GM23338 (cell line): Measurements from ENCODE around the gene BCAP31. TPM values are rescaled to one million over a fixed set of nuclear protein-coding genes. Genes with fewer than 3 reads are reported as not detected.

Source experiments
- ATAC-seq: fragments of 200-7000 bp; cut with Tn5 transposase; 3 replicates; pipeline ENCODE4 v1.9.1; 2020
- DNase-seq: peaks from one replicate; pipeline ENCODE4 v3.0.0-alpha.2; 2015; ENCODE audit warnings: low spot score
- H2AFZ ChIP-seq: fragments of 200-600 bp; sonication (generic); 2 replicates; pipeline ENCODE4 v1.8.0; 2016; ENCODE audit warnings: antibody characterized with exemption, mild to moderate bottlenecking, moderate library complexity
- H3F3A ChIP-seq: fragments of 200-600 bp; sonication (generic); replicated peaks from 2 replicates; pipeline ENCODE4 v1.8.0; 2017; ENCODE audit warnings: antibody characterized with exemption, mixed run types, low read depth
- H3K27ac ChIP-seq: fragments of 200-600 bp; sonication (generic); 2 replicates; pipeline ENCODE4 v1.6.1; 2016; ENCODE audit warnings: low read depth
- H3K27me3 ChIP-seq: fragments of 200-600 bp; sonication (generic); 2 replicates; pipeline ENCODE4 v1.8.0; 2016; ENCODE audit warnings: mild to moderate bottlenecking, mixed run types, moderate library complexity; ENCODE audit not compliant: insufficient read depth
- H3K36me3 ChIP-seq: fragments of 200-600 bp; sonication (generic); 2 replicates; pipeline ENCODE4 v1.8.0; 2016; ENCODE audit warnings: mild to moderate bottlenecking; ENCODE audit not compliant: insufficient read depth
- H3K4me1 ChIP-seq: fragments of 200-600 bp; sonication (generic); 2 replicates; pipeline ENCODE4 v1.8.0; 2016; ENCODE audit warnings: mild to moderate bottlenecking, moderate library complexity; ENCODE audit not compliant: insufficient read depth
- H3K4me2 ChIP-seq: fragments of 200-600 bp; sonication (generic); 2 replicates; pipeline ENCODE4 v1.7.1; 2017; ENCODE audit warnings: mixed run types
- H3K4me3 ChIP-seq: fragments of 200-600 bp; sonication (generic); 2 replicates; pipeline ENCODE4 v1.6.1; 2016; ENCODE audit warnings: mixed run types
- H3K79me2 ChIP-seq: fragments of 200-600 bp; sonication (generic); replicated peaks from 2 replicates; pipeline ENCODE4 v1.8.0; 2017; ENCODE audit warnings: mild to moderate bottlenecking; ENCODE audit not compliant: insufficient read depth
- H3K9me2 ChIP-seq: fragments of 200-600 bp; sonication (generic); 2 replicates; pipeline ENCODE4 v1.8.0; 2017; ENCODE audit not compliant: insufficient read depth
- H4K20me1 ChIP-seq: fragments of 200-600 bp; sonication (generic); replicated peaks from 2 replicates; pipeline ENCODE4 v1.8.0; 2017; ENCODE audit warnings: mild to moderate bottlenecking; ENCODE audit not compliant: insufficient read depth
- H3K27ac Mint-ChIP-seq: 2 replicates; pipeline ENCODE4 v1.8.0; 2020; ENCODE audit warnings: inconsistent platforms, mild to moderate bottlenecking, moderate library complexity, mixed read lengths
- H3K27me3 Mint-ChIP-seq: 3 replicates; pipeline ENCODE4 v1.8.0; 2022; ENCODE audit warnings: low read depth, mild to moderate bottlenecking, moderate library complexity, mixed read lengths, inconsistent platforms; ENCODE audit not compliant: insufficient read depth, poor library complexity
- H3K36me3 Mint-ChIP-seq: 3 replicates; pipeline ENCODE4 v1.8.0; 2021; ENCODE audit warnings: low read depth, mild to moderate bottlenecking, inconsistent platforms, moderate library complexity, mixed read lengths
- H3K4me1 Mint-ChIP-seq: 3 replicates; pipeline ENCODE4 v1.8.0; 2020; ENCODE audit warnings: mild to moderate bottlenecking, inconsistent platforms, mixed read lengths
- H3K4me3 Mint-ChIP-seq: 3 replicates; pipeline ENCODE4 v1.8.0; 2021; ENCODE audit warnings: moderate library complexity, mild to moderate bottlenecking, inconsistent platforms, mixed read lengths
- H3K9me3 Mint-ChIP-seq: 3 replicates; pipeline ENCODE4 v1.8.0; 2020; ENCODE audit warnings: moderate library complexity, mild to moderate bottlenecking, inconsistent platforms, mixed read lengths
- CREB1 ChIP-seq: fragments of 250-450 bp; sonication (Bioruptor Pico); IDR thresholded peaks from 2 replicates; pipeline ENCODE4 v1.5.0; 2020; ENCODE audit warnings: low read depth, mild to moderate bottlenecking, moderate library complexity
- EZH2 ChIP-seq: fragments of 200-600 bp; sonication (generic); IDR thresholded peaks from one replicate; pipeline ENCODE4 v1.8.0; 2017; ENCODE audit warnings: antibody characterized with exemption, mild to moderate bottlenecking, low read depth; ENCODE audit not compliant: unreplicated experiment
- EZH2phosphoT487 ChIP-seq: fragments of 200-600 bp; sonication (generic); IDR thresholded peaks from one replicate; pipeline ENCODE4 v1.8.1; 2018; ENCODE audit warnings: antibody characterized with exemption; ENCODE audit not compliant: unreplicated experiment
- JUNB ChIP-seq: IDR thresholded peaks from one replicate; pipeline ENCODE4 v1.6.1; 2016; ENCODE audit warnings: antibody characterized with exemption; ENCODE audit not compliant: unreplicated experiment
- NANOG ChIP-seq: IDR thresholded peaks from 2 replicates; pipeline ENCODE4 v1.6.1; 2016; ENCODE audit warnings: antibody characterized with exemption, borderline replicate concordance
- POLR2AphosphoS5 ChIP-seq: IDR thresholded peaks from 2 replicates; pipeline ENCODE4 v1.6.1; 2016; ENCODE audit warnings: antibody characterized with exemption, low read depth
- STAT1 ChIP-seq: IDR thresholded peaks from one replicate; pipeline ENCODE4 v1.6.1; 2016; ENCODE audit warnings: antibody characterized with exemption; ENCODE audit not compliant: unreplicated experiment
- ZNF114 ChIP-seq: fragments of 250-450 bp; sonication (Bioruptor Pico); IDR thresholded peaks from 2 replicates; pipeline ENCODE4 v1.5.0; 2020; ENCODE audit warnings: mild to moderate bottlenecking, moderate library complexity
- ZNF331 ChIP-seq: fragments of 250-450 bp; sonication (Bioruptor Pico); IDR thresholded peaks from 2 replicates; pipeline ENCODE4 v1.5.0; 2020; ENCODE audit warnings: low read depth, mild to moderate bottlenecking, moderate library complexity
- polyA plus RNA-seq: library from polyadenylated mRNA; unstranded; fragments of >200 nt; fragmentation: Nextera tagmentation; extraction: Ambion mirVana; gene quantifications from 2 replicates; pipeline ENCODE4 v1.2.1, GENCODE V29; 2016
- total RNA-seq: library from RNA; depleted of rRNA; stranded (reverse); fragments of >200 nt; shearing (Covaris generic); gene quantifications from 2 replicates; pipeline ENCODE4 v1.2.3, GENCODE V29; 2014
- TF ChIP-seq, protein P1 (sequence below), 2 experiments: fragments of 200-600 bp in 1 of 2; sonication (generic) in 1 of 2; conservative IDR thresholded peaks; 2 replicates each; pipeline versions ENCODE4 v1.5.1 to v1.6.1; 2016 to 2017; ENCODE audit warnings: antibody characterized with exemption in 2 of 2, low read depth in 2 of 2, mild to moderate bottlenecking in 2 of 2, moderate library complexity in 1 of 2
- TF ChIP-seq, protein P2 (sequence below): fragments of 250-450 bp; sonication (Bioruptor Pico); IDR thresholded peaks from 2 replicates; pipeline ENCODE4 v1.5.0; 2020; ENCODE audit warnings: mild to moderate bottlenecking, moderate library complexity
- TF ChIP-seq, protein P3 (sequence below): IDR thresholded peaks from 2 replicates; pipeline ENCODE4 v1.6.1; 2016; ENCODE audit warnings: antibody characterized with exemption
- TF ChIP-seq, protein P4 (sequence below): IDR thresholded peaks from one replicate; pipeline ENCODE4 v1.6.1; 2018; ENCODE audit warnings: antibody characterized with exemption; ENCODE audit not compliant: unreplicated experiment

BCAP31 gene
- total and polyA plus RNA-seq, 2 experiments from 2014 or later: 85.0 to 145 TPM

DNA sequence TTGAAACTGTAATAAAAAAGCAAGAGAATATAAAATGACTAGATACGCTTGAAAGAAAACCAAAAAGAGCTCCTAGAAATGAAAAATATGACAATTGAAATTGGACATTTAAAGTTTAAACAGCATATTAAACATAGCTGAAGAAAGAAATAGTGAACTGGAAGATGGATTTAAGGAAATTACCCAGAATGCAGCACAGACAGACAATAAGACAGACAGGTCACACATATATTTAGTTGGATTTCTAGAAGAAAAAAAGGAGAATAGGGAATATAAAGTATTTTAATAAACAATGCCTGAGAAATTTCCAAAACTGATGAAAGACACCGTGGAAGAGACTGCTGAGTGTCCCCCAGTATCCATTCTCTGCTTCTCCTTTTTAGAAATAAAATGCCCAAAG, 70.6 kb downstream of the BCAP31 start:
- Histone ChIP-seq H3K79me2 (no peaks in the 10 kb centered on the region), H3K36me3 (no peaks in the 10 kb centered on the region), H4K20me1 (no peaks in the 10 kb centered on the region), H2AFZ (no peak overlapping the region), H3K4me3 (no peak overlapping the region), H3F3A (no peaks in the 10 kb centered on the region), H3K9me2 (no peaks in the 10 kb centered on the region), H3K4me2 (no peak overlapping the region), H3K4me1 (no peaks in the 10 kb centered on the region), H3K27ac (no peak overlapping the region), H3K27me3 (peaks cover 10% of the 10 kb centered on the region)
- no peak for ATAC-seq
- no peak for DNase-seq
- Mint-ChIP-seq H3K4me3 (no peak overlapping the region), H3K36me3 (no peaks in the 10 kb centered on the region), H3K4me1 (peaks cover 3% of the 10 kb centered on the region; the same call in 2 of the 3 replicates), H3K9me3 (peaks cover 3% of the 10 kb centered on the region; the same call in 2 of the 3 replicates), H3K27me3 (peaks cover 14% of the 10 kb centered on the region), H3K27ac (no peak overlapping the region)
- TF ChIP-seq POLR2AphosphoS5: no peak
- TF ChIP-seq JUNB: no peak
- TF ChIP-seq, protein P1, sequence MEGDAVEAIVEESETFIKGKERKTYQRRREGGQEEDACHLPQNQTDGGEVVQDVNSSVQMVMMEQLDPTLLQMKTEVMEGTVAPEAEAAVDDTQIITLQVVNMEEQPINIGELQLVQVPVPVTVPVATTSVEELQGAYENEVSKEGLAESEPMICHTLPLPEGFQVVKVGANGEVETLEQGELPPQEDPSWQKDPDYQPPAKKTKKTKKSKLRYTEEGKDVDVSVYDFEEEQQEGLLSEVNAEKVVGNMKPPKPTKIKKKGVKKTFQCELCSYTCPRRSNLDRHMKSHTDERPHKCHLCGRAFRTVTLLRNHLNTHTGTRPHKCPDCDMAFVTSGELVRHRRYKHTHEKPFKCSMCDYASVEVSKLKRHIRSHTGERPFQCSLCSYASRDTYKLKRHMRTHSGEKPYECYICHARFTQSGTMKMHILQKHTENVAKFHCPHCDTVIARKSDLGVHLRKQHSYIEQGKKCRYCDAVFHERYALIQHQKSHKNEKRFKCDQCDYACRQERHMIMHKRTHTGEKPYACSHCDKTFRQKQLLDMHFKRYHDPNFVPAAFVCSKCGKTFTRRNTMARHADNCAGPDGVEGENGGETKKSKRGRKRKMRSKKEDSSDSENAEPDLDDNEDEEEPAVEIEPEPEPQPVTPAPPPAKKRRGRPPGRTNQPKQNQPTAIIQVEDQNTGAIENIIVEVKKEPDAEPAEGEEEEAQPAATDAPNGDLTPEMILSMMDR (conservative IDR thresholded peaks at IDR 0.05; ENCODE audit: low read depth in 2 of 2): no peak
- no peak for TF ChIP-seq ZNF114 (CRISPR knock-in tag)
- TF ChIP-seq, protein P2, sequence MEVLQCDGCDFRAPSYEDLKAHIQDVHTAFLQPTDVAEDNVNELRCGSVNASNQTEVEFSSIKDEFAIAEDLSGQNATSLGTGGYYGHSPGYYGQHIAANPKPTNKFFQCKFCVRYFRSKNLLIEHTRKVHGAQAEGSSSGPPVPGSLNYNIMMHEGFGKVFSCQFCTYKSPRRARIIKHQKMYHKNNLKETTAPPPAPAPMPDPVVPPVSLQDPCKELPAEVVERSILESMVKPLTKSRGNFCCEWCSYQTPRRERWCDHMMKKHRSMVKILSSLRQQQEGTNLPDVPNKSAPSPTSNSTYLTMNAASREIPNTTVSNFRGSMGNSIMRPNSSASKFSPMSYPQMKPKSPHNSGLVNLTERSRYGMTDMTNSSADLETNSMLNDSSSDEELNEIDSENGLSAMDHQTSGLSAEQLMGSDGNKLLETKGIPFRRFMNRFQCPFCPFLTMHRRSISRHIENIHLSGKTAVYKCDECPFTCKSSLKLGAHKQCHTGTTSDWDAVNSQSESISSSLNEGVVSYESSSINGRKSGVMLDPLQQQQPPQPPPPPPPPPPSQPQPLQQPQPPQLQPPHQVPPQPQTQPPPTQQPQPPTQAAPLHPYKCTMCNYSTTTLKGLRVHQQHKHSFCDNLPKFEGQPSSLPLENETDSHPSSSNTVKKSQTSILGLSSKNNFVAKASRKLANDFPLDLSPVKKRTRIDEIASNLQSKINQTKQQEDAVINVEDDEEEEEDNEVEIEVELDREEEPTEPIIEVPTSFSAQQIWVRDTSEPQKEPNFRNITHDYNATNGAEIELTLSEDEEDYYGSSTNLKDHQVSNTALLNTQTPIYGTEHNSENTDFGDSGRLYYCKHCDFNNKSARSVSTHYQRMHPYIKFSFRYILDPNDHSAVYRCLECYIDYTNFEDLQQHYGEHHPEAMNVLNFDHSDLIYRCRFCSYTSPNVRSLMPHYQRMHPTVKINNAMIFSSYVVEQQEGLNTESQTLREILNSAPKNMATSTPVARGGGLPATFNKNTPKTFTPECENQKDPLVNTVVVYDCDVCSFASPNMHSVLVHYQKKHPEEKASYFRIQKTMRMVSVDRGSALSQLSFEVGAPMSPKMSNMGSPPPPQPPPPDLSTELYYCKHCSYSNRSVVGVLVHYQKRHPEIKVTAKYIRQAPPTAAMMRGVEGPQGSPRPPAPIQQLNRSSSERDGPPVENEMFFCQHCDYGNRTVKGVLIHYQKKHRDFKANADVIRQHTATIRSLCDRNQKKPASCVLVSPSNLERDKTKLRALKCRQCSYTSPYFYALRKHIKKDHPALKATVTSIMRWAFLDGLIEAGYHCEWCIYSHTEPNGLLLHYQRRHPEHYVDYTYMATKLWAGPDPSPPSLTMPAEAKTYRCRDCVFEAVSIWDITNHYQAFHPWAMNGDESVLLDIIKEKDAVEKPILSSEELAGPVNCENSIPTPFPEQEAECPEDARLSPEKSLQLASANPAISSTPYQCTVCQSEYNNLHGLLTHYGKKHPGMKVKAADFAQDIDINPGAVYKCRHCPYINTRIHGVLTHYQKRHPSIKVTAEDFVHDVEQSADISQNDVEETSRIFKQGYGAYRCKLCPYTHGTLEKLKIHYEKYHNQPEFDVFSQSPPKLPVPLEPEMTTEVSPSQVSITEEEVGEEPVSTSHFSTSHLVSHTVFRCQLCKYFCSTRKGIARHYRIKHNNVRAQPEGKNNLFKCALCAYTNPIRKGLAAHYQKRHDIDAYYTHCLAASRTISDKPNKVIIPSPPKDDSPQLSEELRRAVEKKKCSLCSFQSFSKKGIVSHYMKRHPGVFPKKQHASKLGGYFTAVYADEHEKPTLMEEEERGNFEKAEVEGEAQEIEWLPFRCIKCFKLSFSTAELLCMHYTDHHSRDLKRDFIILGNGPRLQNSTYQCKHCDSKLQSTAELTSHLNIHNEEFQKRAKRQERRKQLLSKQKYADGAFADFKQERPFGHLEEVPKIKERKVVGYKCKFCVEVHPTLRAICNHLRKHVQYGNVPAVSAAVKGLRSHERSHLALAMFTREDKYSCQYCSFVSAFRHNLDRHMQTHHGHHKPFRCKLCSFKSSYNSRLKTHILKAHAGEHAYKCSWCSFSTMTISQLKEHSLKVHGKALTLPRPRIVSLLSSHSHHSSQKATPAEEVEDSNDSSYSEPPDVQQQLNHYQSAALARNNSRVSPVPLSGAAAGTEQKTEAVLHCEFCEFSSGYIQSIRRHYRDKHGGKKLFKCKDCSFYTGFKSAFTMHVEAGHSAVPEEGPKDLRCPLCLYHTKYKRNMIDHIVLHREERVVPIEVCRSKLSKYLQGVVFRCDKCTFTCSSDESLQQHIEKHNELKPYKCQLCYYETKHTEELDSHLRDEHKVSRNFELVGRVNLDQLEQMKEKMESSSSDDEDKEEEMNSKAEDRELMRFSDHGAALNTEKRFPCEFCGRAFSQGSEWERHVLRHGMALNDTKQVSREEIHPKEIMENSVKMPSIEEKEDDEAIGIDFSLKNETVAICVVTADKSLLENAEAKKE (CRISPR knock-in tag): no peak
- TF ChIP-seq, protein P3, sequence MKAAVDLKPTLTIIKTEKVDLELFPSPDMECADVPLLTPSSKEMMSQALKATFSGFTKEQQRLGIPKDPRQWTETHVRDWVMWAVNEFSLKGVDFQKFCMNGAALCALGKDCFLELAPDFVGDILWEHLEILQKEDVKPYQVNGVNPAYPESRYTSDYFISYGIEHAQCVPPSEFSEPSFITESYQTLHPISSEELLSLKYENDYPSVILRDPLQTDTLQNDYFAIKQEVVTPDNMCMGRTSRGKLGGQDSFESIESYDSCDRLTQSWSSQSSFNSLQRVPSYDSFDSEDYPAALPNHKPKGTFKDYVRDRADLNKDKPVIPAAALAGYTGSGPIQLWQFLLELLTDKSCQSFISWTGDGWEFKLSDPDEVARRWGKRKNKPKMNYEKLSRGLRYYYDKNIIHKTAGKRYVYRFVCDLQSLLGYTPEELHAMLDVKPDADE: no peak
- no peak for TF ChIP-seq EZH2
- TF ChIP-seq, protein P4, sequence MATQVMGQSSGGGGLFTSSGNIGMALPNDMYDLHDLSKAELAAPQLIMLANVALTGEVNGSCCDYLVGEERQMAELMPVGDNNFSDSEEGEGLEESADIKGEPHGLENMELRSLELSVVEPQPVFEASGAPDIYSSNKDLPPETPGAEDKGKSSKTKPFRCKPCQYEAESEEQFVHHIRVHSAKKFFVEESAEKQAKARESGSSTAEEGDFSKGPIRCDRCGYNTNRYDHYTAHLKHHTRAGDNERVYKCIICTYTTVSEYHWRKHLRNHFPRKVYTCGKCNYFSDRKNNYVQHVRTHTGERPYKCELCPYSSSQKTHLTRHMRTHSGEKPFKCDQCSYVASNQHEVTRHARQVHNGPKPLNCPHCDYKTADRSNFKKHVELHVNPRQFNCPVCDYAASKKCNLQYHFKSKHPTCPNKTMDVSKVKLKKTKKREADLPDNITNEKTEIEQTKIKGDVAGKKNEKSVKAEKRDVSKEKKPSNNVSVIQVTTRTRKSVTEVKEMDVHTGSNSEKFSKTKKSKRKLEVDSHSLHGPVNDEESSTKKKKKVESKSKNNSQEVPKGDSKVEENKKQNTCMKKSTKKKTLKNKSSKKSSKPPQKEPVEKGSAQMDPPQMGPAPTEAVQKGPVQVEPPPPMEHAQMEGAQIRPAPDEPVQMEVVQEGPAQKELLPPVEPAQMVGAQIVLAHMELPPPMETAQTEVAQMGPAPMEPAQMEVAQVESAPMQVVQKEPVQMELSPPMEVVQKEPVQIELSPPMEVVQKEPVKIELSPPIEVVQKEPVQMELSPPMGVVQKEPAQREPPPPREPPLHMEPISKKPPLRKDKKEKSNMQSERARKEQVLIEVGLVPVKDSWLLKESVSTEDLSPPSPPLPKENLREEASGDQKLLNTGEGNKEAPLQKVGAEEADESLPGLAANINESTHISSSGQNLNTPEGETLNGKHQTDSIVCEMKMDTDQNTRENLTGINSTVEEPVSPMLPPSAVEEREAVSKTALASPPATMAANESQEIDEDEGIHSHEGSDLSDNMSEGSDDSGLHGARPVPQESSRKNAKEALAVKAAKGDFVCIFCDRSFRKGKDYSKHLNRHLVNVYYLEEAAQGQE: no peak
- no peak for TF ChIP-seq NANOG
- no peak for TF ChIP-seq CREB1
- TF ChIP-seq ZNF331 (CRISPR knock-in tag): no peak
- TF ChIP-seq EZH2phosphoT487: no peak
- no peak for TF ChIP-seq STAT1
